Raji (cell line): ENCODE measurements around the gene MYRIP.

Experiments used
- POLR2A ChIP-seq: IDR thresholded peaks from 2 replicates; pipeline ENCODE4 v1.6.1; 2011; ENCODE audit warnings: low read depth, low read length, control low read depth; ENCODE audit not compliant: insufficient read depth

Gene MYRIP

GRCh38 chr3:39919281-39919680 is 109.9 kb downstream of the MYRIP start:
- TF ChIP-seq POLR2A = no peak

GRCh38 chr3:39920271-39920670 is 110.9 kb downstream of the MYRIP start:
- no peak for TF ChIP-seq POLR2A

- no peak for TF ChIP-seq POLR2A
Measured at GRCh38 chr3:39927479-39927878, 118.1 kb downstream of the MYRIP start.

- no peak for TF ChIP-seq POLR2A
Measured at GRCh38 chr3:39933986-39934693, 124.7 kb downstream of the MYRIP start.

- no peak for TF ChIP-seq POLR2A
Measured at GRCh38 chr3:39934696-39935095, 125.3 kb downstream of the MYRIP start.

GRCh38 chr3:39935261-39935660 is 125.9 kb downstream of the MYRIP start:
- no peak for TF ChIP-seq POLR2A

GRCh38 chr3:39936848-39937247 is 127.4 kb downstream of the MYRIP start:
- TF ChIP-seq POLR2A = no peak

GRCh38 chr3:39937315-39937714 is 127.9 kb downstream of the MYRIP start:
- TF ChIP-seq POLR2A = no peak

- no peak for TF ChIP-seq POLR2A
Measured at GRCh38 chr3:39937874-39938273, 128.5 kb downstream of the MYRIP start.

- TF ChIP-seq POLR2A = no peak
Measured at GRCh38 chr3:39941931-39942330, 132.5 kb downstream of the MYRIP start.

GRCh38 chr3:39960515-39961191 is 151.2 kb downstream of the MYRIP start:
- TF ChIP-seq POLR2A = no peak

GRCh38 chr3:39961230-39961629 is 151.8 kb downstream of the MYRIP start:
- no peak for TF ChIP-seq POLR2A

- no peak for TF ChIP-seq POLR2A
Measured at GRCh38 chr3:39962581-39962980, 153.2 kb downstream of the MYRIP start.

GRCh38 chr3:39965461-39965860 is 156.1 kb downstream of the MYRIP start:
- TF ChIP-seq POLR2A = no peak

GRCh38 chr3:39965997-39966396 is 156.6 kb downstream of the MYRIP start:
- TF ChIP-seq POLR2A = no peak

- no peak for TF ChIP-seq POLR2A
Measured at GRCh38 chr3:39970982-39971381, 161.6 kb downstream of the MYRIP start.

GRCh38 chr3:39971559-39972031 is 162.2 kb downstream of the MYRIP start:
- no peak for TF ChIP-seq POLR2A

- no peak for TF ChIP-seq POLR2A
Measured at GRCh38 chr3:39972508-39972907, 163.1 kb downstream of the MYRIP start.
